Measurements from ENCODE around the gene ZBTB46. TPM values are rescaled to one million over a fixed set of nuclear protein-coding genes. Genes with fewer than 3 reads are reported as not detected.
A peak's percentile ranks its signal among the peaks of the same experiment; 100 is the strongest.

Gene ZBTB46
- total and polyA plus RNA-seq, 10 donors, result 3.6 to 76.5 (median 32.1) TPM

DNA sequence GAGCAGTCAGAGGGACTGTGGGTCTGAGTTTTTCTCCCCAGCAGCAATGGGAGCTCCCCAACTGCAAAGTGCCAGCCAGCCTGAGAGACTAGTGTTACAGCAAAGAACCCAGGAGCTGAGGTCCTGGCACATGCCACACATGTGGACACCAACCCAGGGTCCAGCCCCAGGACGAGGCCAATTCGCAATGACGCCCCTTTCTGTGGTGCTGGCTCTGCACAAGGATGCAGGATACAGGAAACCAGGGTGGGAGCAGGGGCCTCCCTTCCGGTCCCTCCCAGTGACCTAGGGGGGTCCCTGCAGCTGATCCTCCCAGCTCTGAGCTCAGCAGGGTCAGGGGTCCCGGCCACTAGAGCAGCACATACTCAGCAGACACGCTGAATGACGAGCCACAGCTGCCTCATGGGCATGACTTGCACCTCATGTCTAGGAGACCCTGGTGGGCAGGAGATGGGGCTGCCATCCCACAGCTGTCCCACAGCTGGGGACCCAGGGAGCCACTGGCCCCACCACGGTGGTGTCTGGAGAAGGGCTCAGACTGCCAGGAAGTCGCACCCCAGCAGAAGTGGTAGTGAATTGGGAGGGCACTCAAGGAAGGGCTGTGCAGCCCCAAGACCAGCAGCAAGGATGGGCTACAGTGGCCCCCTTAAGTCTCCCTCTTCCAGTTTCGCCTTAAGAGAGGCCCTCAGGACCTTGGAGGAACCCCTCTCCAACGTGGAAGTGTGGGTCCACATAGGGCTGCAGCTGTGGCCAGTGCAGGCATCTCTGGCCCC lies 126.9 kb downstream of the ZBTB46 start:
- no peak for TF ChIP-seq POLR2A (IDR thresholded peaks at IDR 0.05)
- TF ChIP-seq, protein P1, sequence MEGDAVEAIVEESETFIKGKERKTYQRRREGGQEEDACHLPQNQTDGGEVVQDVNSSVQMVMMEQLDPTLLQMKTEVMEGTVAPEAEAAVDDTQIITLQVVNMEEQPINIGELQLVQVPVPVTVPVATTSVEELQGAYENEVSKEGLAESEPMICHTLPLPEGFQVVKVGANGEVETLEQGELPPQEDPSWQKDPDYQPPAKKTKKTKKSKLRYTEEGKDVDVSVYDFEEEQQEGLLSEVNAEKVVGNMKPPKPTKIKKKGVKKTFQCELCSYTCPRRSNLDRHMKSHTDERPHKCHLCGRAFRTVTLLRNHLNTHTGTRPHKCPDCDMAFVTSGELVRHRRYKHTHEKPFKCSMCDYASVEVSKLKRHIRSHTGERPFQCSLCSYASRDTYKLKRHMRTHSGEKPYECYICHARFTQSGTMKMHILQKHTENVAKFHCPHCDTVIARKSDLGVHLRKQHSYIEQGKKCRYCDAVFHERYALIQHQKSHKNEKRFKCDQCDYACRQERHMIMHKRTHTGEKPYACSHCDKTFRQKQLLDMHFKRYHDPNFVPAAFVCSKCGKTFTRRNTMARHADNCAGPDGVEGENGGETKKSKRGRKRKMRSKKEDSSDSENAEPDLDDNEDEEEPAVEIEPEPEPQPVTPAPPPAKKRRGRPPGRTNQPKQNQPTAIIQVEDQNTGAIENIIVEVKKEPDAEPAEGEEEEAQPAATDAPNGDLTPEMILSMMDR (IDR thresholded peaks at IDR 0.05 in 8 of 11, conservative IDR thresholded peaks at IDR 0.05 in 3 of 11), result no peak
- TF ChIP-seq POLR2AphosphoS5 (IDR thresholded peaks at IDR 0.05), result no peak
- intact Hi-C loops (cut with DNase I; ENCODE audit: low total_unique reads), result loop anchor here (10.0 kb wide), 1 partner anchor 161 kb away; the partner anchor contains the start of genes ABHD16B and TPD52L2
- WGBS, 5 donors, result 86 to 96% (median 89%) methylated on average over 6 to 11 of the region's 11 CpGs
- H3K9me3 ChIP-seq, result no peaks in the 10 kb centered on the region
- no peak overlapping the region for H3K4me3 ChIP-seq
- peak; percentile 66 for DNase-seq
- H3K4me1 ChIP-seq, result peaks cover 23 to 87% (median 60%) of the 10 kb centered on the region in 6 donors
- peak overlapping the region in 4 of 8 donors; percentile 14 to 95 (median 92) for H3K27ac ChIP-seq
- no peaks in the 10 kb centered on the region for H3K27me3 ChIP-seq (replicated peaks in 1 of 7)
- peaks cover 0 to 79% (median 41%) of the 10 kb centered on the region in 6 donors for H3K36me3 ChIP-seq

DNA sequence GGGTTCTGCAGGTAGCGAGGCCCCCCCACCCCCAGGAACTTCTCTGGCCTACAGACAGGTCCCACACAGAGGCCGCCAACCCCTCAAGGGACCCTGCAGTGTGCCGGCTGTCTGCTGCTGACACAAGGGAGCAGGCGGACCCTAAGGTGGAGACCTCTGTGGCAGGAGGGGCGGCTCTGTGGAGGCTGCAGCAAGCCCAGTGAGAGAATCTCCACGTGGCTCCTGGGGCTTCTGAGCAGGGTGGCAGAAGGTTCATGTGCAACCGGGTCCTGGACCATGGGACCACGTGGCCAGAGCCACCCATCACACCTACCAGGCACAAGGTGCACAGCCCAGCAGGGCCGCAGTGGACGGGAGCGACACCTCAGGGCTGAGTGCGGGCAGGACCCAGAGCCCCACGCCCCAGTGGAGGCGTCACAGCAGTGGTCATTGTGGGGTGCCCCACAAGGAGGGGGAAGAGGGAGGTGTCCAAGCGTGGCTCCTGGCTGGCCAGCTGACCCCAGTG lies 127.5 kb downstream of the ZBTB46 start:
- Histone ChIP-seq H3K4me1 (peaks cover 21 to 87% (median 60%) of the 10 kb centered on the region in 6 donors), H3K9me3 (no peaks in the 10 kb centered on the region), H3K36me3 (peaks cover 0 to 74% (median 40%) of the 10 kb centered on the region in 6 donors), H3K27me3 (replicated peaks in 1 of 7) (no peaks in the 10 kb centered on the region), H3K27ac (peak overlapping the region in 3 of 8 donors; percentile 14 to 95 (median 91)), H3K4me3 (no peak overlapping the region)
- TF ChIP-seq POLR2A (IDR thresholded peaks at IDR 0.05), result no peak
- TF ChIP-seq POLR2AphosphoS5 (IDR thresholded peaks at IDR 0.05), result peak in 1 of 3 donors; percentile 66
- WGBS, 5 donors, result 84 to 95% (median 91%) methylated on average over 12 to 15 of the region's 15 CpGs
- peak; percentile 75 for DNase-seq
- intact Hi-C loops (cut with DNase I; ENCODE audit: low total_unique reads), result loop anchor here (10.0 kb wide), 1 partner anchor 161 kb away; the partner anchor contains the start of genes ABHD16B and TPD52L2

DNA sequence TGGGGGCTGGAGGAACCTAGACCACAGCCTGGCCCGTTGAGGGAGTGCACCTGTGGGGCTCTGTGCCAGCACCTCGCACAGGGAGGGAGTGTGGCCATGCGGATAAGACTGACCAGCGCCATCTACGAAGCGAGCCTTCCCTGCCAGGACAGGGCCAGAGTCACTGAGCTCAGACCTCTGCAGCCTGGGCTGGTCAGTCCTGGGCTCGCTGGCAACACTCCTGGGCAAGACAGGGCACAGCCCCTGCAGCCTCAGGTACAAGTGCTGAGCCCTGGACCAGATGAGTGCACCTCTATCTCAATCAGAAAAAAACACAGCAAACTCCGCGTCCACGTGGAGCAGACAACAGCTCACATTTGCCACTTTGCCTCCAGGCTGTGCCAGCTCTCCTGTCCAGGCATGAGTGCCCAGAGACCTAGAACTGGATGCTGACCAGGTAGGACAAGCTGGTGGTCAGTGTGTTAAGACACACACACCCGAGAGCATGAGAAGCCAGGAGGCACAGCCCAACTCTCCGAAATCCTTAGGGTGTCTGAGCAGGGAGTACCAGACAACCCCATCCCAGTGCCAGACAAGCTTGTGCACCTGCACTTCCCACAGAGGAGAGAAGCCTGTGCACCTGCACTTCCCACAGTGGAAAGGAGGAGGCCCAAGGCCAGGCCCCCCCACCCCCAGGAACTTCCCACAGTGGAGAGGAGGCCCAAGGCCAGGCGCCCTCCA lies 128.2 kb downstream of the ZBTB46 start:
- 71 to 94% (median 85%) methylated on average over 5 to 13 of the region's 13 CpGs for WGBS, 5 donors
- Histone ChIP-seq H3K9me3 (no peaks in the 10 kb centered on the region), H3K27me3 (replicated peaks in 1 of 7) (no peaks in the 10 kb centered on the region), H3K36me3 (peaks cover 0 to 80% (median 40%) of the 10 kb centered on the region in 6 donors), H3K27ac (peak overlapping the region in 1 of 8 donors; percentile 95), H3K4me3 (no peak overlapping the region), H3K4me1 (peaks cover 25 to 90% (median 63%) of the 10 kb centered on the region in 6 donors)
- intact Hi-C loops (cut with DNase I; ENCODE audit: low total_unique reads), result loop anchor here (10.0 kb wide), 1 partner anchor 162 kb away; the partner anchor contains the start of genes ABHD16B and TPD52L2
- no peak for DNase-seq
- TF ChIP-seq, protein P1 (IDR thresholded peaks at IDR 0.05 in 8 of 11, conservative IDR thresholded peaks at IDR 0.05 in 3 of 11), result no peak
- no peak for TF ChIP-seq POLR2A (IDR thresholded peaks at IDR 0.05)
- peak in 1 of 3 donors; percentile 55 for TF ChIP-seq POLR2AphosphoS5 (IDR thresholded peaks at IDR 0.05)

DNA sequence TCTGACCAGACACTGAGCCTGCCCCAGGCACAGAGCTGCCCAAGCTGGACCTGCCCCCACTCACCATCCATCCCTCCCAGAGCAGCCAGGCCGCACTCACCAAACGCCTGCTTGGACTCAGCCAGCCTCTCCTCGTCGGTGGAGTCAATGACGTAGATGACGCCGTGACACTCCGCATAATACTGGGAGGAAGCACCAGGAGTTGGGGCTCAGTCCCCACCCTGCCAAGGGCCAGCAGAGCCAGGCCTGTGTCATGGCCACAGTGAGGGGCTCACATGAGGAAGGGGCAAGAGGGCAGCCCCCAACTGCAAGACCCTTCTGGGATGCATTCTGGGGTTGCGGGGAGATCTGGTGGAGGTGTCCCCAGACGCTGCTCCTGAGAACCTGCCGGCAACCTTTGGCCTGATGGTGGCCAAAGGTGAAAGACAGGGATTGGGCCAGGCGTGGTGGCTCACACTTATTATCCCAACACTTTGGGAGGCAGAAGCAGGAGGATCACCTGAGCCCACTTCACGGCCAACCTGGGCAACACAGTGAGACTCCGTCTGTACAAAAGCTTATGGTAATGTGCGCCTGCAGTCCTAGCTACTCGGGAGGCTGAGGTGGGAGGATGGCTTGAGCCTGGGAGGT lies 128.9 kb downstream of the ZBTB46 start:
- H3K9me3 ChIP-seq, result no peaks in the 10 kb centered on the region
- no peaks in the 10 kb centered on the region for H3K27me3 ChIP-seq (replicated peaks in 1 of 7)
- peak overlapping the region in 3 of 8 donors; percentile 39 to 77 (median 71) for H3K27ac ChIP-seq
- intact Hi-C loops (cut with DNase I; ENCODE audit: low total_unique reads), result loop anchor here (10.0 kb wide), 1 partner anchor 163 kb away; the partner anchor contains the start of genes ABHD16B and TPD52L2
- DNase-seq, result peak; percentile 56
- H3K4me3 ChIP-seq, result no peak overlapping the region
- 91 to 96% (median 94%) methylated on average over 14 to 16 of the region's 16 CpGs for WGBS, 5 donors
- TF ChIP-seq POLR2AphosphoS5 (IDR thresholded peaks at IDR 0.05) (no peak), POLR2A (IDR thresholded peaks at IDR 0.05) (no peak)
- TF ChIP-seq, protein P1 (IDR thresholded peaks at IDR 0.05 in 8 of 11, conservative IDR thresholded peaks at IDR 0.05 in 3 of 11), result no peak
- peaks cover 29 to 94% (median 68%) of the 10 kb centered on the region in 6 donors for H3K4me1 ChIP-seq
- H3K36me3 ChIP-seq, result peaks cover 0 to 87% (median 40%) of the 10 kb centered on the region in 6 donors

Data from spleen (tissue), 11 donors.